Central memory CD8-positive, alpha-beta T cell (primary cell): ENCODE data around the gene FOSL1.
A peak's percentile ranks its signal among the peaks of the same experiment; 100 is the strongest.

Experiments
- ATAC-seq: fragments of 150-1000 bp; cut with Tn5 transposase; replicated peaks from 2 replicates; pipeline ENCODE4 v1.10.0; 2022; ENCODE audit warnings: mild to moderate bottlenecking, moderate FRiP score, moderate number of reproducible peaks; ENCODE audit not compliant: poor library complexity, severe bottlenecking; ENCODE audit errors: extremely low read depth
- DNase-seq, 2 donors: peaks; one replicate each; pipeline ENCODE4 v3.0.0; 2021; ENCODE audit warnings: low spot score in 2 of 2
- H3K27ac Mint-ChIP-seq: one replicate; pipeline ENCODE4 v1.8.0; 2022; ENCODE audit warnings: low read depth, mild to moderate bottlenecking, moderate library complexity, mixed read lengths
- H3K27me3 Mint-ChIP-seq: one replicate; pipeline ENCODE4 v1.8.0; 2022; ENCODE audit warnings: mixed read lengths
- H3K36me3 Mint-ChIP-seq: one replicate; pipeline ENCODE4 v1.8.0; 2022; ENCODE audit warnings: mild to moderate bottlenecking, moderate library complexity, mixed read lengths; ENCODE audit not compliant: insufficient read depth
- H3K4me1 Mint-ChIP-seq: one replicate; pipeline ENCODE4 v1.8.0; 2022; ENCODE audit warnings: mixed read lengths
- H3K4me3 Mint-ChIP-seq: one replicate; pipeline ENCODE4 v1.8.0; 2022; ENCODE audit warnings: mild to moderate bottlenecking, moderate library complexity, mixed read lengths
- H3K9me3 Mint-ChIP-seq: one replicate; pipeline ENCODE4 v1.8.0; 2022; ENCODE audit warnings: mixed read lengths

The FOSL1 gene

GRCh38 chr11:65932558-65932919 is 32.4 kb upstream of the FOSL1 start:
- Mint-ChIP-seq H3K4me3 (no peak overlapping the region), H3K27ac (no peak overlapping the region), H3K27me3 (peaks cover 8% of the 10 kb centered on the region), H3K36me3 (peaks cover 5% of the 10 kb centered on the region), H3K4me1 (peaks cover 18% of the 10 kb centered on the region), H3K9me3 (no peaks in the 10 kb centered on the region)
- ATAC-seq (no peak), DNase-seq (no peak)

- Mint-ChIP-seq H3K27me3 (peaks cover 2% of the 10 kb centered on the region), H3K27ac (peak overlapping the region; percentile 16), H3K4me1 (peaks cover 24% of the 10 kb centered on the region), H3K36me3 (peaks cover 5% of the 10 kb centered on the region), H3K4me3 (no peak overlapping the region), H3K9me3 (no peaks in the 10 kb centered on the region)
- ATAC-seq, result no peak
- DNase-seq, result no peak
These were observed 31.8 kb upstream of the FOSL1 start for GRCh38 chr11:65931773-65932557.

- DNase-seq, result no peak
- Mint-ChIP-seq H3K27me3 (no peaks in the 10 kb centered on the region), H3K4me1 (peaks cover 26% of the 10 kb centered on the region), H3K9me3 (no peaks in the 10 kb centered on the region), H3K36me3 (peaks cover 5% of the 10 kb centered on the region), H3K27ac (peak overlapping the region; percentile 92), H3K4me3 (peak overlapping the region; percentile 74)
- ATAC-seq, result no peak
These were observed 28.5 kb upstream of the FOSL1 start for GRCh38 chr11:65928667-65929066.

- H3K27ac Mint-ChIP-seq, result peak overlapping the region; percentile 92
- ATAC-seq (peak; percentile 99), DNase-seq (peak; percentile 37 to 68)
- H3K36me3 Mint-ChIP-seq, result peaks cover 5% of the 10 kb centered on the region
- H3K4me1 Mint-ChIP-seq, result peaks cover 26% of the 10 kb centered on the region
- no peaks in the 10 kb centered on the region for H3K27me3 Mint-ChIP-seq
- H3K4me3 Mint-ChIP-seq, result peak overlapping the region; percentile 74
- no peaks in the 10 kb centered on the region for H3K9me3 Mint-ChIP-seq
These were observed 27.8 kb upstream of the FOSL1 start for GRCh38 chr11:65927904-65928397.

- no peak for ATAC-seq
- H3K27ac Mint-ChIP-seq, result no peak overlapping the region
- peaks cover 7% of the 10 kb centered on the region for H3K36me3 Mint-ChIP-seq
- peaks cover 26% of the 10 kb centered on the region for H3K4me1 Mint-ChIP-seq
- H3K9me3 Mint-ChIP-seq, result no peaks in the 10 kb centered on the region
- H3K4me3 Mint-ChIP-seq, result no peak overlapping the region
- DNase-seq, result no peak
- no peaks in the 10 kb centered on the region for H3K27me3 Mint-ChIP-seq
These were observed 25.2 kb upstream of the FOSL1 start for GRCh38 chr11:65925397-65925796.

- DNase-seq (no peak), ATAC-seq (no peak)
- H3K9me3 Mint-ChIP-seq, result no peaks in the 10 kb centered on the region
- no peak overlapping the region for H3K4me3 Mint-ChIP-seq
- H3K4me1 Mint-ChIP-seq, result peaks cover 15% of the 10 kb centered on the region
- H3K27me3 Mint-ChIP-seq, result no peaks in the 10 kb centered on the region
- no peak overlapping the region for H3K27ac Mint-ChIP-seq
- peaks cover 14% of the 10 kb centered on the region for H3K36me3 Mint-ChIP-seq
These were observed 22.4 kb upstream of the FOSL1 start for GRCh38 chr11:65922565-65922964.

GRCh38 chr11:65921876-65922275 is 21.7 kb upstream of the FOSL1 start:
- H3K4me3 Mint-ChIP-seq, result no peak overlapping the region
- ATAC-seq, result no peak
- peaks cover 14% of the 10 kb centered on the region for H3K36me3 Mint-ChIP-seq
- H3K27ac Mint-ChIP-seq, result no peak overlapping the region
- no peak for DNase-seq
- H3K9me3 Mint-ChIP-seq, result no peaks in the 10 kb centered on the region
- H3K4me1 Mint-ChIP-seq, result peaks cover 13% of the 10 kb centered on the region
- no peaks in the 10 kb centered on the region for H3K27me3 Mint-ChIP-seq

- Mint-ChIP-seq H3K9me3 (no peaks in the 10 kb centered on the region), H3K27me3 (no peaks in the 10 kb centered on the region), H3K4me3 (peak overlapping the region; percentile 91), H3K36me3 (peaks cover 17% of the 10 kb centered on the region), H3K4me1 (peaks cover 20% of the 10 kb centered on the region), H3K27ac (no peak overlapping the region)
- DNase-seq (no peak), ATAC-seq (no peak)
These were observed 20.9 kb upstream of the FOSL1 start for GRCh38 chr11:65921033-65921555.

GRCh38 chr11:65920372-65920802 is 20.2 kb upstream of the FOSL1 start:
- DNase-seq (no peak), ATAC-seq (no peak)
- Mint-ChIP-seq H3K36me3 (peaks cover 17% of the 10 kb centered on the region), H3K4me1 (peaks cover 21% of the 10 kb centered on the region), H3K27ac (peak overlapping the region; percentile 80), H3K9me3 (no peaks in the 10 kb centered on the region), H3K27me3 (no peaks in the 10 kb centered on the region), H3K4me3 (peak overlapping the region; percentile 91)

GRCh38 chr11:65919573-65920371 is 19.6 kb upstream of the FOSL1 start:
- H3K4me1 Mint-ChIP-seq, result peaks cover 27% of the 10 kb centered on the region

GRCh38 chr11:65919141-65919572 is 19.0 kb upstream of the FOSL1 start, which contains the start of gene DRAP1:
Gene DRAP1, plus strand, starts transcription at chr11:65919426. Its CDS starts 76 bp downstream, at chr11:65919502.
- Mint-ChIP-seq H3K27me3 (no peaks in the 10 kb centered on the region), H3K36me3 (peaks cover 17% of the 10 kb centered on the region), H3K27ac (peak within 1 kb of the TSS; percentile 80), H3K4me1 (peaks cover 33% of the 10 kb centered on the region), H3K9me3 (no peaks in the 10 kb centered on the region), H3K4me3 (peak within 1 kb of the TSS; percentile 91)
- peak; percentile 97 for ATAC-seq
- peak; percentile 86 to 96 for DNase-seq

More at GRCh38 chr11:65919573-65920371, 19.6 kb upstream of the FOSL1 start:
- H3K27ac Mint-ChIP-seq, result peak overlapping the region; percentile 80
- peaks cover 17% of the 10 kb centered on the region for H3K36me3 Mint-ChIP-seq
- DNase-seq (peak; percentile 21 to 37), ATAC-seq (peak; percentile 20)
- peak overlapping the region; percentile 91 for H3K4me3 Mint-ChIP-seq
- no peaks in the 10 kb centered on the region for H3K9me3 Mint-ChIP-seq
- no peaks in the 10 kb centered on the region for H3K27me3 Mint-ChIP-seq
